DMS53 treated with DMSO at 0.1 percent for 48 hours (cell line): ENCODE data around the gene PTGER2.

ENCODE experiments used
- DNase-seq: peaks from one replicate; lab custom pipeline; 2025; ENCODE audit not compliant: unreplicated experiment; lab: John Stamatoyannopoulos, UW

Gene PTGER2

GRCh38 chr14:52369305-52369801 is 55.2 kb downstream of the PTGER2 start:
- no peak for DNase-seq

- no peak for DNase-seq
Observed at GRCh38 chr14:52370406-52370935, 56.4 kb downstream of the PTGER2 start.

GRCh38 chr14:52377940-52378339 is 63.8 kb downstream of the PTGER2 start:
- no peak for DNase-seq
